Anterior cingulate cortex (tissue), 58 donors: ENCODE results near the gene SLC45A1.

Experiments used
- DNase-seq, 58 donors: peaks; one replicate each; lab custom pipeline; 2025; lab: John Stamatoyannopoulos, UW

Gene SLC45A1

GRCh38 chr1:8363186-8363766, 45.4 kb downstream of the SLC45A1 start:
- DNase-seq: no peak

- DNase-seq: peak in 1 of 58 donors; percentile 17
Measured at GRCh38 chr1:8363767-8364301, 45.9 kb downstream of the SLC45A1 start.

- peak in 1 of 58 donors; percentile 41 for DNase-seq
Measured at GRCh38 chr1:8364528-8365442, 46.9 kb downstream of the SLC45A1 start.

DNA sequence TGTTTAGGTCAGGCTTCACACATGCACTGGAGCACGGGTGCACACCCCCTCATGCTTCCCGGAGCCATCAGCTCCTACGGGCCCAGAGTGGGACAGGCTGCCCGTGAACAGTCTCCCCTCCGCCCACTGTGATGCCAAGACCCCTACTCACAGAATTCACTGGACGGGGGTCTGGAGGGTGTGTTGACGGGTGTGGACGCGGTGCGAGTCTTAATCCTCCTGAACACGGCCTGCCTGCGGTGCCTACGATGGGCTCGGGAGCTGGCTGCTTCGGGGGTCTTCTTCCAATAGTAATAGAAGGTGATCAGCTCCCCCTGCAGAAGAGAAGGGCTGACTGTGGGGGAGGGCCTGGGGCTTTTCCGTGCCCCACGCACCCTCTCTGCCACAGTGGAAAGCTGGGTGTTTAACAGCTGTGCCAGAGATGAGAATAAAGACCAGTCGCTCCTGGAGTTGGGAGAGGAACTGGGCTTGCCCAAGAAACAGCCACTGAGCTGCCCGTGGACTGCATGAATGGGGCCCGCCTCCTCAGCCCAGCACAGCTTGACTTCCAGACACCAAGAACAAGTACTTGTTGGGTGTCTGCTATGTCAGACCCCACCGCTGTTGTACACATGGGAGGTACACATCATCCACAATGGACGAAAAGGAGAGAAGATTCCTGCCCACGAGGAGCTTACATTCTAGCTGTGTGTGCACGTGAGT, 47.9 kb downstream of the SLC45A1 start:
- no peak for DNase-seq

DNA sequence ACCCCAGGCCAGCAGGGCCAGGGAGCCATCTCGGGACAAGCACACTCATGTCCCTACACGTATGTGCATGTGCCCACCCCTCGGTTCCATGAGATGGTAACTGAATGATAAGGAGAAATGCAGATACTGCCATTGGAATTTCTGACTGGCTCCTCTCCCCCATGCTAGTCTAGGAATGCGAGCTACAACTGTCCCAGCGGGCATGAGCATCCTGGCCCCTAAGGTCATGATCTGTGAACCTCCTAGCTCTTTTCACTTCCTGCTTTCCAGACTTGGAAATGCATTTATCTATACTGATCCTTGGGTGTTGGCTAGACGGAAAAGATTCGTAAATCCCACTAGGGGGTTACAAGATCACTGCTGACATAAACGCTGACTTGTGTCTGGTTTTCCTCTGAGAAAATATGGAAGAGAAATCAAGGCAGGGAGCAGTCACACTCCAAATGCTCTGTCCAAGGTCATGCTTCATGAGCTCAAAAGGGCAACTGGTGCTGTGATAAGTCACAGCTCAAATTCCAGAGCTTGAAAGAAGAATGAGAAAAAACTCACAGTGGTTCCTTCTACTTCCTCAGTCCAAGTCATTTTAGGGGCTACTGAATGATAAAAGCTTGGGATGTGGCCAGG, 49.8 kb downstream of the SLC45A1 start:
- DNase-seq: no peak

DNA sequence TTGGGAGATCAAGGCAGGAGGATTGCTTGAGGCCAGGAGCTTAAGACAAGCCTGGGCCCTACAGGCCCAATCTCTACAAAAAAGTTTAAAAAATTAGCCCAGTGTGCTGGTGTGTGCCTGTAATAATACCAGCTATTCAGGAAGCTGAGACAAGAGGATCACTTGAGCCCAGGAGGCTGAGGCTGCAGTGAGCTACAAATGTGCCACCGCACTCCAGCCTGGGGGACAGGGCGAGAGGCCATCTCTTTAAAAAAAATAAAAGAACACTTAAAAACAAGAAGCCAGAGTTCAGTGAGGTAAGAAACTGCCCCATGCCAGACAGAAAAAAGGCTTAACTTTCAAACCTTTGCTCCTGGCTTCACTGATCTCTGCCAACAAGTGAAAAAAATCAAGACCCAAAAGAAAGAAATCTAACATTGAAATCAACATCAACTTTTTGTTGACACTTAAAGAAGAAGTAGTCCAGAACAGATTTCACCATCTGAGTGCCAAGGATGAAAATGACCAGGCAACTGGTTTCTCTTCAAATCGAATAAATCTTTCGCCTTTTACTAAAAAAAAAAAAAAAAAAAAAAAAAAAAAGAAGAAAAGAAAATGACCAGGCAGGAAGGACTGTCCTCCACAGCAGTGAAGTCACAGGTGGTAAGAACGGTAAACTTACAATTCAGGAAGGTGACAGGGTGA, 51.2 kb downstream of the SLC45A1 start:
- no peak for DNase-seq

GRCh38 chr1:8370046-8370881, 52.4 kb downstream of the SLC45A1 start:
- peak in 11 of 58 donors; percentile 21 to 67 (median 35) for DNase-seq

GRCh38 chr1:8370905-8371315, 53.0 kb downstream of the SLC45A1 start:
- DNase-seq: peak in 16 of 58 donors; percentile 21 to 67 (median 38)

DNA sequence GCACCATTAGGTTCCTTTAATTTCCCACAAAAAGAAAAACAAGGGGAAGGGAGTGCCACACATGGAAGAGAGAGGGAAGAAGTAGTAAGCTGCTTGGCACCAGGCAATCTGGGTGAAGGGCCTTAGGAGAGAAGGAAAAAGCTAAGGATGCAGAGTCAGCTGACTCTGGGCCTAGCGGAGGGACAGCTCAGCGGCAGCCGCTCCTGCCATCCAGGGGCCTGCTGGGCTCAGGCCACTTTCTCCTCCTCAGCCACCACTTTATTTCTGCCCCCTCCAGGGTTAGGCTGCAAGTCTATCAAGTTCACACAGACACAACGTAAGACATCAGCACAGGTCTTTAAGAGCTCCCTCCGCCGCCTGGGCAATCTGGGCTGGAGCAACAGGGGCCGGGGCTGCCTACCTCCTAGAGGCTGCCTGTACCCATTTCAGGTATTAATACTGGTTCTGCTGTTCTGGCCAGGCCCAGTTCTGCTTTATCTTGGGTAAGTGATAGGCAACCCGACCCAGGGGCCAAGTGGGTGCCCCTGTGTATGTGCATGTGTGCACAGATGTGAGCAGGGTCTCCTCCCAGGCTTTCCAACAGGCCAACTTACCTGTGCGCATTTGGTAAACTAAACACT, 53.6 kb downstream of the SLC45A1 start:
- peak in 4 of 58 donors; percentile 20 to 44 (median 31) for DNase-seq

- DNase-seq: no peak
Measured at GRCh38 chr1:8373125-8373524, 55.2 kb downstream of the SLC45A1 start.

- DNase-seq: peak in 39 of 58 donors; percentile 24 to 81 (median 47)
Measured at GRCh38 chr1:8373581-8374241, 55.8 kb downstream of the SLC45A1 start.

DNA sequence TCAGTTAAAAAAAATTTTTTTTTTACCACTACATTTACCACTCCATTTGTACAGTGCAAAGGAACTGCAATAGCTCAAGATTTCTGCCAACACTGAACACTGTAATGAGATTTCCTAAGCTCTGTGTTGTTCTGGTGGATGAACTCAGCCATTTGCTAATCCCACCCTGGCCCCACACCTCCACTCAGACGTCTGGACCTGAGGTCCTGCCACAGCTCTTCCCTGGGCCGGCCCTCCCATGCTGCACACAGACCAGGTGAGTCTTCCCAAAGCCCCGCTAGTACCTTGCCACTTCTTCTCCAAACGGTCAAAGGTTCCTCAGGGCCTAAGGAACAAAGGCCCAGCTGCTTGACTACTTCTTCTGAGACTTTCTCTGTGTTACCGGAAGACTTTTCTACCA, 56.4 kb downstream of the SLC45A1 start:
- DNase-seq: no peak

DNA sequence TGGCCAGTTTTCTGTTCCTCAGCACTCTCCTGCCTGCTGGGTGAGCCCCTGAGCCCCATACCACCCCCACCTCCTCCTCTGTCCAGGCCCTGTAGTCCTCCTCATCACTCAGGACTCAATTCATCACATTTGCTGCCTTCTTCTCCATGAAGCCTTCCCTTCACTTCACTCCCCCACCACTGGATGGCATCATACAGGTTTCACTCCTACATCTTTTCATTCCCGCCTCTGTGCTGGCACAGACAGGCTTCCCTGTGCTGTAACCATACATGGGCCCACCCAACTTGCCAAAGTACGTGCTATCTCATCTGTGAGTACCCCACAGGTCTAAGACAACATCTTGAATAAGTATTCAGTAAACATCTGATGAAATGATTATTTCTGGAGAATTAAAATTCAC, 56.9 kb downstream of the SLC45A1 start:
- DNase-seq: no peak

- DNase-seq: no peak
Measured at GRCh38 chr1:8376358-8376840, 58.5 kb downstream of the SLC45A1 start.

- no peak for DNase-seq
Measured at GRCh38 chr1:8377271-8377981, 59.5 kb downstream of the SLC45A1 start.

DNA sequence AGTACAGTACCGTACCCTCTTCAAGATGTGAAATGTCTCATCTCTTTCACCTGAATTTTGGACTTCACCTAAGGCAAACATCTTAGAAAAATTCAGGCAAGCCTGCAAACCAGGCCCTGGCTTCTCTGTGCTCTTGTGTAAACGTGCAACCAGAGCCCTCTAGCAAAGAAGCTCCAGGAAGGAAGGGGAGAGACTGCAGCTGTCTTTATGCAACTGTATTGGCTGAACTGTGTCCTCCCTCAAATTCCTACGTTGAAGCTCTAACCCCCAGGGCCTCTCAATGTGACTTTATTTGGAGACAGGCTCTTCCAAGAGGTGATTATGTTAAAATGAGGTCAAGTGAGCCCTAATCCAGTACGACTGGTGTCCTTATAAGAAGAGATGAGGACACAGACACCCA, 60.3 kb downstream of the SLC45A1 start:
- DNase-seq: no peak

GRCh38 chr1:8378981-8379470, 61.1 kb downstream of the SLC45A1 start:
- DNase-seq: peak in 1 of 58 donors; percentile 19
